ENCODE results near the gene PITPNM2. TPM values are rescaled to one million over a fixed set of nuclear protein-coding genes. Genes with fewer than 3 reads are reported as not detected.

PITPNM2 gene
- total RNA-seq, 2 experiments from 2014 or later = 8.6 to 11.6 TPM

GRCh38 chr12:123152833-123153232, 1.9 kb upstream of the PITPNM2 start:
- CTCF ChIA-PET = interaction anchor here (0.9 to 4.5 kb wide), 6 partner anchors 9 to 109 kb away, joined by 3 to 30 read pairs (median 8); no protein-coding TSS in a partner anchor
- no peaks in the 10 kb centered on the region for H3K9me3 Mint-ChIP-seq (ENCODE audit: low read depth)
- H3K36me3 Mint-ChIP-seq = peaks cover 8% of the 10 kb centered on the region
- ATAC-seq (no peak), DNase-seq (no peak)
- no peak overlapping the region for H3K4me3 Mint-ChIP-seq
- H3K27ac Mint-ChIP-seq = no peak overlapping the region
- H3K4me1 Mint-ChIP-seq = peaks cover 14% of the 10 kb centered on the region
- H3K27me3 Mint-ChIP-seq = peaks cover 19% of the 10 kb centered on the region

- Mint-ChIP-seq H3K36me3 (peaks cover 5% of the 10 kb centered on the region), H3K4me3 (peak overlapping the region; percentile 64), H3K4me1 (peaks cover 14% of the 10 kb centered on the region), H3K27ac (peak overlapping the region; percentile 40), H3K27me3 (peaks cover 19% of the 10 kb centered on the region), H3K9me3 (ENCODE audit: low read depth) (no peaks in the 10 kb centered on the region)
- DNase-seq (no peak), ATAC-seq (peak; percentile 12)
- CTCF ChIA-PET = interaction anchor here (0.8 to 4.5 kb wide), 9 partner anchors 10 to 173 kb away, joined by 3 to 30 read pairs (median 3); no protein-coding TSS in a partner anchor
Observed at GRCh38 chr12:123151457-123152454, 866 bp upstream of the PITPNM2 start.

GRCh38 chr12:123150275-123150743, 581 bp downstream of the PITPNM2 start:
- CTCF ChIA-PET = interaction anchor here (1.0 to 4.5 kb wide), 4 partner anchors 53 to 107 kb away, joined by 3 to 30 read pairs (median 8); no protein-coding TSS in a partner anchor
- ATAC-seq (peak; percentile 29), DNase-seq (no peak)
- H3K27ac Mint-ChIP-seq = no peak overlapping the region
- no peaks in the 10 kb centered on the region for H3K9me3 Mint-ChIP-seq (ENCODE audit: low read depth)
- peaks cover 14% of the 10 kb centered on the region for H3K4me1 Mint-ChIP-seq
- H3K27me3 Mint-ChIP-seq = peaks cover 19% of the 10 kb centered on the region
- H3K4me3 Mint-ChIP-seq = peak overlapping the region; percentile 65
- no peaks in the 10 kb centered on the region for H3K36me3 Mint-ChIP-seq

- no peaks in the 10 kb centered on the region for H3K9me3 Mint-ChIP-seq (ENCODE audit: low read depth)
- H3K27me3 Mint-ChIP-seq = peaks cover 19% of the 10 kb centered on the region
- H3K4me1 Mint-ChIP-seq = peaks cover 14% of the 10 kb centered on the region
- H3K36me3 Mint-ChIP-seq = no peaks in the 10 kb centered on the region
- DNase-seq (no peak), ATAC-seq (no peak)
- peak overlapping the region; percentile 65 for H3K4me3 Mint-ChIP-seq
- CTCF ChIA-PET = interaction anchor here (0.6 to 1.5 kb wide), 4 partner anchors 14 to 580 kb away, joined by 3 to 6 read pairs (median 4); no protein-coding TSS in a partner anchor
- no peak overlapping the region for H3K27ac Mint-ChIP-seq
Observed at GRCh38 chr12:123149501-123150274, 1.2 kb downstream of the PITPNM2 start.

GRCh38 chr12:123149088-123149487, 1.8 kb downstream of the PITPNM2 start:
- no peak overlapping the region for H3K27ac Mint-ChIP-seq
- peak overlapping the region; percentile 65 for H3K4me3 Mint-ChIP-seq
- CTCF ChIA-PET = interaction anchor here (0.9 to 1.5 kb wide), 3 partner anchors 13 to 109 kb away, joined by 3 to 6 read pairs (median 3); no protein-coding TSS in a partner anchor
- no peak for DNase-seq
- ATAC-seq = no peak
- H3K9me3 Mint-ChIP-seq (ENCODE audit: low read depth) = no peaks in the 10 kb centered on the region
- no peaks in the 10 kb centered on the region for H3K36me3 Mint-ChIP-seq
- peaks cover 19% of the 10 kb centered on the region for H3K27me3 Mint-ChIP-seq
- H3K4me1 Mint-ChIP-seq = peaks cover 14% of the 10 kb centered on the region

- Mint-ChIP-seq H3K4me3 (no peak overlapping the region), H3K36me3 (no peaks in the 10 kb centered on the region), H3K9me3 (ENCODE audit: low read depth) (no peaks in the 10 kb centered on the region), H3K27ac (no peak overlapping the region), H3K4me1 (peaks cover 14% of the 10 kb centered on the region), H3K27me3 (peaks cover 19% of the 10 kb centered on the region)
- CTCF ChIA-PET = interaction anchor here (0.9 to 1.5 kb wide), 3 partner anchors 13 to 108 kb away, joined by 3 to 6 read pairs (median 3); no protein-coding TSS in a partner anchor
- ATAC-seq (no peak), DNase-seq (no peak)
Observed at GRCh38 chr12:123148655-123149054, 2.2 kb downstream of the PITPNM2 start.

- no peaks in the 10 kb centered on the region for H3K36me3 Mint-ChIP-seq
- no peak overlapping the region for H3K4me3 Mint-ChIP-seq
- ATAC-seq (no peak), DNase-seq (no peak)
- H3K27ac Mint-ChIP-seq = no peak overlapping the region
- peaks cover 14% of the 10 kb centered on the region for H3K4me1 Mint-ChIP-seq
- H3K9me3 Mint-ChIP-seq (ENCODE audit: low read depth) = no peaks in the 10 kb centered on the region
- peaks cover 19% of the 10 kb centered on the region for H3K27me3 Mint-ChIP-seq
- CTCF ChIA-PET = interaction anchor here (1.2 to 1.5 kb wide), 2 partner anchors 104 to 108 kb away, joined by 3 to 6 read pairs; no protein-coding TSS in a partner anchor
Observed at GRCh38 chr12:123148223-123148622, 2.7 kb downstream of the PITPNM2 start.

- ATAC-seq (no peak), DNase-seq (no peak)
- Mint-ChIP-seq H3K9me3 (ENCODE audit: low read depth) (no peaks in the 10 kb centered on the region), H3K36me3 (no peaks in the 10 kb centered on the region), H3K27ac (no peak overlapping the region), H3K27me3 (peaks cover 19% of the 10 kb centered on the region), H3K4me1 (peaks cover 6% of the 10 kb centered on the region), H3K4me3 (no peak overlapping the region)
- CTCF ChIA-PET = no interaction called here
Observed at GRCh38 chr12:123145211-123145610, 5.7 kb downstream of the PITPNM2 start.

GRCh38 chr12:123143736-123144461, 7.0 kb downstream of the PITPNM2 start:
- Mint-ChIP-seq H3K36me3 (no peaks in the 10 kb centered on the region), H3K27me3 (peaks cover 7% of the 10 kb centered on the region), H3K4me3 (no peak overlapping the region), H3K27ac (no peak overlapping the region), H3K9me3 (ENCODE audit: low read depth) (no peaks in the 10 kb centered on the region), H3K4me1 (peaks cover 3% of the 10 kb centered on the region)
- DNase-seq (no peak), ATAC-seq (no peak)
- CTCF ChIA-PET = no interaction called here

GRCh38 chr12:123142921-123143735, 7.8 kb downstream of the PITPNM2 start:
- Mint-ChIP-seq H3K36me3 (no peaks in the 10 kb centered on the region), H3K9me3 (ENCODE audit: low read depth) (no peaks in the 10 kb centered on the region), H3K27me3 (peaks cover 1% of the 10 kb centered on the region), H3K4me3 (no peak overlapping the region), H3K4me1 (peaks cover 3% of the 10 kb centered on the region), H3K27ac (no peak overlapping the region)
- CTCF ChIA-PET = no interaction called here
- DNase-seq = no peak
- no peak for ATAC-seq

GRCh38 chr12:123142518-123142840, 8.4 kb downstream of the PITPNM2 start:
- no peaks in the 10 kb centered on the region for H3K36me3 Mint-ChIP-seq
- H3K4me1 Mint-ChIP-seq = peaks cover 3% of the 10 kb centered on the region
- H3K27ac Mint-ChIP-seq = no peak overlapping the region
- no peak for DNase-seq
- H3K9me3 Mint-ChIP-seq (ENCODE audit: low read depth) = no peaks in the 10 kb centered on the region
- H3K27me3 Mint-ChIP-seq = no peaks in the 10 kb centered on the region
- no peak for ATAC-seq
- H3K4me3 Mint-ChIP-seq = no peak overlapping the region
- CTCF ChIA-PET = no interaction called here

Data from activated CD8-positive, alpha-beta memory T cell treated with anti-CD3 and anti-CD28 coated beads, Interleukin-2, amount 10 ng/mL, durations not matched to agents 7 days and 5 days (primary cell).